Left ventricle myocardium superior (tissue), 1 donor: ENCODE measurements around the gene HMX1. TPM values are rescaled to one million over a fixed set of nuclear protein-coding genes. Genes with fewer than 3 reads are reported as not detected.

Source experiments
- ATAC-seq: fragments of 200-7000 bp; cut with Tn5 transposase; one replicate; pipeline ENCODE4 v1.9.1; 2020; ENCODE audit warnings: mild to moderate bottlenecking, moderate library complexity
- DNase-seq: peaks from one replicate; pipeline ENCODE4 v3.0.0-alpha.2; 2020
- intact Hi-C: fragments of 100-400 bp; cut with micrococcal nuclease; formaldehyde crosslinking; loops from one replicate; pipeline ENCODE4 v1.11.0; 2022
- total RNA-seq: library from RNA; stranded (reverse); fragmentation: NEBNext Ultra II Directional; extraction: Animal tissue kit (Norgen Biotek cat#: 25700); gene quantifications from one replicate; pipeline ENCODE4 v1.2.1, GENCODE V29; 2021
- donor health status: DM: no; HTN: yes; CAD: no; lungs with severe emphysema.

Gene HMX1
- total RNA-seq, 1 donor from 2014 or later: not detected

DNA sequence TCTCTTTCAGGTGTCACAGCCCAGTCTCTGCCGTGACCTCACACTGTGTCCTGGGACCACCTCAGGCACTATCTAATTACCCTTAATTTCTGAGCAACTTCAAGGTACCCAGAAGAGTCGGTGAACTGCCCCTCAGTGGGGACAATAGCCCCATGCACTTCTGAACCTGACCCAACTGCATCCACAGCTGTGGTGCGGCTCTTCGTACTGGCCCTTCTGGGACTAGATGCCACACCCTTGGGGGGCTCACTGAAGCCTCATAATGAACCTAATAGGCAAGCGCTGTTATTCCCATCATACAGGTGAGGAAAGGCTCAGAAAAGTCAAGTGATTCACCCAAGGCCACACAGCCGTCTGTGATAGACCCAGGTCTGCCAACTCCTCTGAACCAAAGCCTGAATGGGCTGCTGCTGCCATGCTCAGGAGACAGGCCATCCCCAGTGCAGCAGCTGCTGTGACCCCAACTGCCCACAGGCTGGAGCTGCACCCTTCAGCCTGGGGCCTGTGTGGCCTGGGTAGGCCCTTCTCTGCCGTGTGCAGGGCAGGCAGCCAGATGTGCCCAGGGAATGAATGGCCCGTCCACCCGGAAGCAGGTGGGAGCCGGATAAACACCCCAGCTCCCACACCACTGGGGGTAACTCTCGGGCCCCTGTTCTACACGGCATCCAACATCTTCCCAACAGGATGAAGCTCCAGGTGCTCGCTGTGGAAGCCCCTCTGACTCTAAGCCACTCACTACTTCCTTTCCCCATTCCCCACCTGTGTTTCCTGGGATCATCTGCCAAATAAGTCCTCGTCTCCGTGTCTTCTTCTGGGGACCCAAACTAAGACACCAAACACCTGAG lies 35.9 kb downstream of the HMX1 start:
- intact Hi-C loops: no loop called here
- DNase-seq: no peak

DNA sequence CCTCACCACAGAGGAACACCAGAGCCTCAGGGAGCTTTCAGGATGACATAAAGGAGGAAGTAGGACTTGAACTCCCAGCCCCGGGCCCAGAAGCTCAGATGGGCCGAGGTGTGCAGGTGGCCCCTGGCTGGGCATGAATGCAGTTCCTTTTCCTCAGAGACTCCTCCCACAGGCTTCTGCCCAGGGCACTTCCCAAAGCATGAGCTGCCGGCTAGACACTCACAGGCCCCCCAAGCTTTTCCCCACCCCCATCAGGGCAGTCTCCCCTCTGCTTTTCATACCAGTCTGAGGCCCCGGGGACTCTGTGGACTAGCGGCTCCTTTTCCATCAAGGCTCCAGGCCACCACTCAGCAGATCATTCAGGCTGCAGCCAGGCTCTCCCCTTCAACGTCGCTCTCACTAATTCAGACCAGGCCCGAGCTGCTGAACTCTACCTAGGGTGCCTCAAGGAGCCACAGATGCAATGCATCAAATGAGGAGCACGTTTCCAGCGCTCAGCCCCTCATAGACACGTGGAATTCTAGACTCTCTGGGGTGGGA lies 36.9 kb downstream of the HMX1 start:
- ATAC-seq (no peak), DNase-seq (no peak)
- intact Hi-C loops: no loop called here

More for the DNA sequence above, 35.9 kb downstream of the HMX1 start:
- no peak for ATAC-seq

DNA sequence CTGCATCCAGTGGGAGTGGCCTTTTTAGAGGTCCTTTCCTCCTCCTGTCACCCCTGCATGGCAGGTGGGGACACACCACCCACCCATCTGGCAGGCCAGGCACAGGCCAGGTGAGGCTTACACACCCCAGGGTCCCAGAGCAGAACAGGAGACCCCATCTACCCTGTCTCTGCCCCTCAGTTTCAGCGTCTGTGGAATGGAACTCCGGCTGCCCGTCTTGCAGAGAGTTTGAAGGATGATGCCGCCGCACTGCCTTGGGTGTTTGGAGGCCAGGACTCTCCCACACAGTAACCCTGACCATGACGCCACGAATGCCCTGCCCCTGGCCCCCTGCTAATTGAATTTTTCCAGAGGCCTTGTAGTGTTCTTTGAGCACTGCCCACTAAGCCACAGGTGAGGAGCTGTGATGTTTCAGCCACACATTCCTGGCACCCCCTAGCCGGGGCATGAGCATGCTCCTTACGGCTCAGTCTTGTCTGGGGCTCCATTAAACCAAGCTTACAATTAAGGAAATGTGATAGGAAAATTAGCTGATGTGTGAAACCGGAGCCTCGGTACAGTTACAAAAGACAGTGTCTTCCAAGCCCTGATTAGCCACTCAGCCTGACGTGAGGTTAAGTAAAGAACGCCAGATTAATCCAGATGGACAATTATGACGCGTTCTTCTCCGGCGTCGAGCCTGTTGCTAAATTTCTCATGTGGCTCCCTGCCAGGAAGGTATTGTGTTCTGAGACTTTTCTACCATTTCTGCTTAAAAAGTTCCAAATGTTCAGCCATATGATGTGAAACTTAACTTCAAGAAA lies 39.3 kb downstream of the HMX1 start:
- ATAC-seq: no peak
- intact Hi-C loops: no loop called here
- no peak for DNase-seq

DNA sequence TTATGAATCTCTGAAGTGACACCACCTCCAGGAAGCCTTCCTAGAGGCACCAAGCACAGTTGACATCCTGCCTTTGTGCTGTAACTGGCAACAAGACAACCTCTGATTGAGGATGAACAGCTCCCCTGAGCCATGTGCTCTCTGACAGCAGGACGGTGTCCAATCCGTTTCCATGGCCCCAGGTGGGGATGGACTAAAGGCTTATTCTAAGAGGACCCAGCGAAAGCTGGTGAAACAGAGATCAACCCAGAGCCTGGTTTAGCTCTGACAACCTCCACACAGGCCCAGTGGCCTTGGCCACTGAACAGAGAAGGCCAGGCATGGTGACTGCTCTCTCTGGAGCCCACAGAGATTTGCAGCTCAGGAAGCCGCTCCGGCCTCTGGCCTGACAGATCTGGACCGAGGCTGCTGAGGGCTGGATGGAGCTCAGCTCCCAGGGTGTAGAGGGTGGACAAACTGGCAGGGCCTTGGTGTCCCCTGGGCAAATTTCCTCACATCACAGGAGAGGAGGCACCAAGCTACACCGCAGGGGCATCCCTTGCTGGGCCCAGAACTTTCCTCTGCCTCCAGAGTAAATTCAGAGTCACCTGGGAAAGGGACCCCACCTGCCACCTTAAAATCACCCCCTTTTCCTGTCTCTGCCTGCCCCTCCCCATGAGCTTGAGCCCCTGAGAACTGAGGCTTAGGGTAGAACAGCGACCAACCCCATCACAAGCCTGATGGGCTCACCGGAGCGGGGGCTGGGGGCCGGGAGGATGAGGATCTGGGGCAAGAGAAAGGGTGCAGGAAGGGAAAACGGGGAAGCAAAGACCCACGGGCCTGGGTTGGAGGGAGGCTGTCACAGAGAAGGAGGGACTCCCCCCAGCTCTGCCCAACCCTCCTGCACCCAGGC lies 40.2 kb downstream of the HMX1 start:
- DNase-seq (no peak), ATAC-seq (no peak)
- intact Hi-C loops: no loop called here

DNA sequence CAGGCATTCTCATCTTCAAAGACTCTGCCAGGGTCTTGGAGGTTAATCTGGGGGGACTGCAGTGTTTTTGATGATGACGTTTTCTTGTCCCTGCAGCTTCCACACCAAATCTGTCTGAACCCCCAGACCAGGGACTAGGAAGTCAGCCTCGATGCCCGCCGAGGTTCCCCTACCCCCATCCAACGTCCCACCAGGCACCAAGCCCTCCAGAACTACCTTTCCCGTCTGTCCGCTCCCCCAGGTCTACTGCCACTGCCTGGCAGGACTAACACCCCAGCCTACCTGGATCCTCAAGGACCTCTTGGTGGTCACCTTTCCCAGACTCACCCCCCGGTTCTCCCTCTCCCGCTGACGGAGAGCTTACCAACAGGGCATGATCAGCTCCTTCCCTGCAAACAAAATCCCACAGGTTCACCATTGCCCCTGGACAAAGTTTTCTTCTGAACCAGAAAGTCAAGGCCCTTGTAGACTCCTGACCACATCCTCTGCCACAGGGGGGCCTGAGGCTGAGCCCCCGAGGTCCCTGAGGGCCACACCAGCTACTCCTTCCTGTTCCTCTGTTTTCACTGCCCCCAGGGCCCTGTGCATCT lies 40.9 kb downstream of the HMX1 start:
- intact Hi-C loops: no loop called here
- DNase-seq: no peak
- ATAC-seq: no peak

DNA sequence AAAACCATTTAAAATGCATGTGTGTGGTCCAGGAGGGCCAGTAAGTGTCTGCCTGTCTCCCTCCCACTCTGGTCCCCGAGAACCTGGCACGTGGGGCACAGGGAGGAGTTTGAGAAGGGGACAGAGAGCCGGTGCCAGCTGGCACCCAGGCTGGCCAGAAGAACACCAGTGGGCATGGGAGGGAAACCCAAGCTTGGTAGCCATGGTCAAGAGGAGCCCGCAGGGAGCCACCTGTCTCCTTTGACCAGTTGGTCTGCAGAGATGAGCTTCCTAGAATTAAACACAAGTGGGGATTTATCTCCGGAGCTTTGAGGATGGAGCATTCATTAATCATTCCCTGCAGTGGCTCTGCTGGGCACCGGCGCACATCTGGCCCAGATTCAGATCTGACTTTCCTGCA lies 41.6 kb downstream of the HMX1 start:
- no peak for ATAC-seq
- no peak for DNase-seq
- intact Hi-C loops: no loop called here

DNA sequence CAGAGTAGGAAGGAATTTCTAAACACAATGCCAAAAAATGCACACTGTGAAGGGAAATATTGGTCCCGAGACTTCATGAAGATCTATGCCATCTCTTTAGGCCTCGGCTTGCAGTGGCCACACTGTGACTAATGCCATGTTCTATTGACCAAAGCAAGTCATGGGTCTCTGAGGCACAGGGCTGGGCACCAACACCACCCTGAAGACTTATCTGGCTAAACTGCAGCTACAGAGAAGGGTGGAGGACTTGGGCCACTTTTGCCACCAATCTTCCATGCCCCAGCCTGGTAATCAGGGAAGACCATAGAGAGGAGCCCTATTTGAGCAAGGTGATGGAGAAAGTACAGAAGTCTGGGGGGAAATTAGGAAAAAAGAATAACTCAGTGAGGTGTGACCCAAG lies 42.1 kb downstream of the HMX1 start:
- ATAC-seq: no peak
- intact Hi-C loops: no loop called here
- DNase-seq: no peak

DNA sequence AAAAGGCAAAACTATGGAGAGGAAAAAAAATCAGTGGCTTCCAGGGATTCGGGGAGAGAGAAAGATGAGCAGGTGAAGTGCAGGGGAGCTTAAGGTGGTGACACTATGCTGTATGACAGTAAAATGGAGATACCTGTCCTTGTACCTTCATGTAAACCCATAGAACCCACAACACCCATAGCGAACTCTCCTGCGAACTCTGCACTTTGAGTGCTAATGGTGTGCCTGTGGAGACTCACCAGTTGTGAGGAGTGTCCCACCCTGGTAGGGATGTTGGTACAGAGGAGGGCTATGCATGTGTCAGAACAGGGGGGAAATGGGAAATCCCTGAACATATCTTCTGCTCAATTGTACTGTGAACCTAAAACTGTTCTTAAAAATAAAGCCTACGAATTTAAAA lies 42.8 kb downstream of the HMX1 start:
- no peak for ATAC-seq
- intact Hi-C loops: no loop called here
- DNase-seq: no peak

DNA sequence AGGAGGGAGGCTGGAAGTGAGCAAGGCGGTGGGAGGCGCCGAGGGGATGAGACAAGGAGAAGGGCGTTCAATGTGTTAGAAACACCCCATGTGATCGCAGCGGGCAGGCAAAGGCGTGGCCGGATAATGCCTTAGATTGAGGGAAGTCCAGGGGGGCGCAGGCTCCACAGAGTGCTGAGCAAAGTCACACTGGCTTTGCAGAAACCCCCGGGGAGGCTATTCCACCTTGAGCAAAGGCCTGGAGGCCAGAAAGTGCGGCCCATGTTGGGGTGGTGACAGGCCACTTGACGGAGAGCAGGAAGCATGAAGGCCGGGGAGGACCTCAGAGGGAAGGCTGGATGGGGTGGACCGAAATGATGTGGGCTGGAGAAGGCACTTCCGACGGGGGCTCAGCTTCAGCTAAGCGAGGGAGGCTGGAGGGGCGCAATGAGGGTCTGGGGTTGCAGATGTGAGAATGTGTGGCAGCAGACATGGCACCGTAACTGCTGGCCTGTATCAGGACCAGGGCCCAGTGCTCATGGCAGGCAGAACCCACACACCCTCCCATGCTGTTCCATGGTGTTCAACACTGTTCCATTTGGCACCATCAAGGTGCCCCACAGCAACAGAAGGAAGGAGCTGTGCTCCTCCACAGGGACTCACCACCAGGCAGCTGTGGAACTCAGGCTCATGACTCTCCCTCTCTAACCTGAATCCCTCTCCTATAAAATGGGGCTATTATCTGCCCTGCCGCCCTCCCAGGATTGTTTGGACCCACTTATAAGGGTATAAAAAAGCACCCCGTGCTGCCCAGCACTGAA lies 50.3 kb downstream of the HMX1 start:
- intact Hi-C loops: no loop called here
- no peak for DNase-seq
- no peak for ATAC-seq

DNA sequence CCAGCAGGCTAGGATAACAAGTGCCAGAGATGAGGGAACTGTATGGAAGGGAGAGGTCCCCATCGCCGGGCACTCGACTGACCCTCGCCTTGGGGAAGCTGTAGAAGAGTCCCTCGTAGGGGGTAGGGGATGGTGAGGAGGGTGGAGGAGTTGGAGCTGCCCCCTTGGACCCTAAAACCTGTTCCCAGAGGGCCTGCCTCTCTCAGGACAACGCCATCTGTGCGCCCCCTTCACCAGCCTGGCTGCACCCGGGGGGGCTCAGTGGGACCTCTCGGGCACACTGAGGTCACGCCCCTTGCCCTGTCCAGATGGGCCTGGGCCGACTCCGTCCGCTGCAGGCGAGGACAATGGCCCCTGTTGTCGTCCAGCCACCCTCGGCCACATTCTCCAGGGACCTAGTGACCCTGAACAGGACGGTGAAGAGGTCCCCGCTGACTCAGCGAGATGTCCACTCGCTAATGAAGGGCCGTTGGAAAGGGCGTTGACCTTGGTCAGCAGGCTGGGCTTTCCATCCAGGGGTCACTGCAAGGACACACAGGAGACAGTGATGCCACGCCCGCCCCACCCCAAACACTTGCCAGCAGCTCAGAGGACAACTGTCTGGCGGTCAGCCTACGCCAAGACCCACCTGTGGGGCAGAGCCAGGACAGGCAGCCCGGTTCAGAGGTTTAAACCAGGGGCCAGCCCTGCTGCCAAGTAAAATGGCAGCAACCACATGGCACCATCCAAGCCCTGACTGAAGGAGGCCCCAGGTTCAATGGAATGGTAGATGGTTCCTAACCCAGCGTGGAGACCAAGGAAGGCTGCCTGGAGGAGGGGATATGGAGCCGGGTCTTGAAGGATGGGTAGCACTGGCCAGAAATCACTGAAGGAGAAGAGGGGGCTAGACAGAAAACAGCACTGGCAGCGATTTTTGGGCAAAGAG lies 51.2 kb downstream of the HMX1 start:
- DNase-seq (no peak), ATAC-seq (no peak)
- intact Hi-C loops: no loop called here

DNA sequence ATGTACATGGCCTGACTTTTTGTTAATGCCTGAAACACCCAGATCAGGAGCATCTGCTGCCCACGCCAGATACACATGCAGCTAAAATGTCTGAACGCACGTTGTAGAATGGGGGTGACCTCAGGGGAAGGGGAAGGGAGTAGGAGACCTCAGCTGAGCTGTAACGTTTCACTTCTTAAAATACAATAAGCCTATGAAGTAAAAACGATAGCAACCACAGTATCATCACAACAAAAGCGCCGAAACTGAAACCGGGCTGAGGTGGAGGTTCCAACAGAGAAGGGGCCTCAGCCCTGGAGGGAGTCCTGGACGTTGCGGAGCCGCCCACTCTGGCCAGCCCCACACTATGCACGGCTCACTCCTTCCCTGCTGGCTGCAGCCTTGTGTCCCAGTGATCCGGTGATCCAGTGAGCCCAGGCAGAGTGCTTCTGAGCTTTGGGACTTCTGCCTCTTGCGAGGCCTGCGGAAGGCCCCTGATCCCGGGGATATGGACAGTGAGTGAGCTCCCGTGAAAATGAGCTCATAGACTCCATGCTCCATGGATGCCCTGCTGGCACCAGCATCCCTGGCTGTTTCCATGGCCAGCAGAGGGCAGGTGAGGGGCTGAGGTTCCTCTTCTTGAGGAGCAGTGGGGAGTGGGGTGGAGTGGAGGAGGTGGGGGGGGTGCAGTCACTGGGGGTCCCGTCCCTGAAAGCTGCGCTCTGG lies 52.0 kb downstream of the HMX1 start:
- DNase-seq: no peak
- no peak for ATAC-seq
- intact Hi-C loops: no loop called here

DNA sequence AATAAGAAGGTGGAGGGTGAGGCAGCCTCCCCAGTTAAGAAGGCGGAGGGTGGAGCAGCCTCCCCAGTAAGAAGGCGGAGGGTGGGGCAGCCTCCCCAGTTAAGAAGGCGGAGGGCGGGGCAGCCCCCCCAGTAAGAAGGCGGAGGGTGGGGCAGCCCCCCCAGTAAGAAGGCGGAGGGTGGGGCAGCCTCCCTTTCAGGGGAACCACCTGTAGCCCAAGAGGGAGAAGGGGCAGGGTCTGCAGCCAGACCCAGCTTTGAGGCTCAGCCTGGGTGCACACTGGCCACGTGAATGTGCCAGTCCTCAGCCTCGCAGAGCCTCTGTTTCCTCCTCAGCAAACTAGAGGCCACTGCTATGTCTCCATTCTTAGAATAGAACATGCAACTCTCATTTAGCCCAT lies 52.6 kb downstream of the HMX1 start:
- ATAC-seq (no peak), DNase-seq (no peak)

DNA sequence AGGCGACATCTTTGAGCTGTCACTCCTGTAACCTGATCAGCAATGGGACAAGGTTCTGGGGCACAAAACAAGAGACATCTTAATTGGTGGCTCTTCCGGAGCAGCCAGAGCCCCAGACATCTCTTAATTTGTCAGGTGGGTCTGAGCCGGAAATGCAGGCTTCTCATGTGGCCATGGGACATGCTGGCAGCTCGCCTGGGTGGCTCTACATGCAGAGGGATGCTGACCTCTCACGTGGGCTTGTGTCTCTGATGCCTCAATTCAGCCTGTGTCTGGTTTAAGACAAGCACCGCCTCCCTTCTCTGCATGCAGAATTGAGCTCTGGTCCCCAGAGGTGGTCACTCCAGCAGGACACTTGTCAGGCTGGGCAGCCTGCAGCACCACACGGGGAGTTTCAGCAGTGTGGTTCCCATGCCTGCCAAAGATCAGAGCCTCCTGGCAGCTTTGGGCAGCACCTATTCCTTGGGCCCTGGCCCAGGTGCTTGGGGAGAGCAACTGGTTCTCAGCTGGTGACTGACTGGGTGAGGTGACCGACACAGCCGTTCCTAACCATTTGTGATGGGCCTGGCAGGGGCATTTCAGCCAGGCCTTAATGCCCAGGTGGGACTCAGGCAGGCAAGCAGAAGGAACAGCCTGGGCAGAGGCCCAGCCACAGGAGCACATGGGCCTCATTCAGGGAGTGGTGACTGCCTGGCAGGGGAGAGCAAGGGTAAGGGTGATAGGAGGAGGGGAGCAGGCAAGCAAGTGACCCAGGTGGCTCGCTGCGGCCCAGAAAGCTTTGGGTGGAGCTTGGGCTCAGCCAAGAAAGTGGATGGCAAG lies 53.4 kb downstream of the HMX1 start:
- no peak for DNase-seq
- intact Hi-C loops: no loop called here
- ATAC-seq: no peak

More for the DNA sequence above, 52.6 kb downstream of the HMX1 start:
- intact Hi-C loops: no loop called here

DNA sequence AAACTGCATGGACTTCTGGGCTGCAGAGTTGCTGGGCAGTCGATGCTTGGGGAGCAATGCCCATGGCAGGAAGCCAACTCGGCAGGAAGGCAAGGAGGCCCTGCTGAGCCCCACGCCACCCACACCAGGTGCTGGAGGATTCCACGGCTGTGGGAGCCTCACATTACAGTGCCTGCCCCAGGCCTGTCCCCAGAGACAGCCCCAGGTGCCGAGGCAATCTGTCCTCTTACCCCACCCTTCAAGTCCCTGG lies 53.9 kb downstream of the HMX1 start:
- ATAC-seq (no peak), DNase-seq (no peak)
- intact Hi-C loops: no loop called here

DNA sequence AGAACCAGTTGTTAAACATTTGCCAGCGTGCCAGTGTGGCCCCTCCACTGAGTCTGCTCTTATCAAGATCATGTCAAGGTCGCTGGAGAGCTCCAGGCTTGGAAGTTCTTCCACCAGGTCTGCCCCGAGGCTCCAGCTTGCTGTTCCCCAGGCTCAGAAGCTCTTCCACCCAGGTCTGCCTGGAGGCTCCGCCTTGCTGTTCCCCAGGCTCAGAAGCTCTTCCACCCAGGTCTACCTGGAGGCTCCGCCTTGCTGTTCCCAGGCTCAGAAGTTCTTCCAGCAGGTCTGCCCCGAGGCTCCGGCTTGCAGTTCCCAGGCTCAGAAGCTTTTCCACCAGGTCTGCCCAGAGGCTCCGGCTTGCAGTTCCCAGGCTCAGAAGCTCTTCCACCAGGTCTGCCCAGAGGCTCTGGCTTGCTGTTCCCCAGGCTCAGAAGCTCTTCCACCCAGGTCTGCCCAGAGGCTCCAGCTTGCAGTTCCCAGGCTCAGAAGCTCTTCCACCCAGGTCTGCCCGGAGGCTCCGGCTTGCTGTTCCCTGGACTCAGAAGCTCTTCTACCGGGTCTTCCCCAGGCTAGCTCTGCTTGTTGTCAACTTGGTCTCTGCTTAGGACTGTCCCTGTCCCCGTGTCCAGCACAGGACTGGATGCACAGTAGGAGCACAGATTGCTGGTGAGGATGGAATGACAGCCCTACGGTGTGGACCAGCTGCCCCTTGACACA lies 54.4 kb downstream of the HMX1 start:
- ATAC-seq (no peak), DNase-seq (no peak)
- intact Hi-C loops: no loop called here
